GM19238 (cell line): ENCODE results near the gene KIF4A.

Source experiments
- DNase-seq: peaks from one replicate; pipeline ENCODE4 v3.0.0; 2011; ENCODE audit warnings: low spot score; ENCODE audit not compliant: insufficient read length

The KIF4A gene

DNA sequence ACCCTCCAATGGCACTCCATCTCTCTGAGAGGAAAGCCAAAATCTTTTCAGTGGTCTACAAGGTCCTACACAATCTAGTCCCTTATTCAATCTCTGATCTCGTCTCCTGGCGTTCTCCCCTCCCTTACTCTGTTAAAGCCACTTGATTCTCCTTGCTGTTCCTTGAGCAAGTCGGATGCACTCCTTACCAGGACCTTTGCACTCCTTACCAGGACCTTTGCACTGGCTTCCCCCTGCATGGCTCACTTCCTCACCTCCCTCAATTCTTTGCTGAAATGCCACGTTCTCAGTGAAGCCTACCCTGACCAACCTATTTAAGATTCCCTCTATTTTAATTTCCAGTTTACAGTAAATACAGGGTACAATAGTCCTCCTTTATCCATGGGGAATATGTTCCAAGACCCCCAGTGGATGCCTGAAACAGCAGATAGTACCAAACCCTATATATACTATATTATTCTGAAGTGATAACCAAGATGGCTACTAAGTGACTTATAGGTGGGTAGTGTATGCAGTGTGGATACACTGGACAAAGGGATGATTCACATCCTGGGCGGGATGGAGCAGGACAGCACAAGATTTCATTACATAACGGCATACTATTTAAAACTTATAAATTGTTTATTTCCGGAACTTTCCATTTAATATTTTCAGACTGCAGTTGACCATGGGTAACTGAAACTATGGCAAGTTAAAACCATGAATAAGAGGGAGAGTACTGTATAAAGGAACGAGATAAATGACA is 148.2 kb downstream of the KIF4A start:
- DNase-seq = no peak

DNA sequence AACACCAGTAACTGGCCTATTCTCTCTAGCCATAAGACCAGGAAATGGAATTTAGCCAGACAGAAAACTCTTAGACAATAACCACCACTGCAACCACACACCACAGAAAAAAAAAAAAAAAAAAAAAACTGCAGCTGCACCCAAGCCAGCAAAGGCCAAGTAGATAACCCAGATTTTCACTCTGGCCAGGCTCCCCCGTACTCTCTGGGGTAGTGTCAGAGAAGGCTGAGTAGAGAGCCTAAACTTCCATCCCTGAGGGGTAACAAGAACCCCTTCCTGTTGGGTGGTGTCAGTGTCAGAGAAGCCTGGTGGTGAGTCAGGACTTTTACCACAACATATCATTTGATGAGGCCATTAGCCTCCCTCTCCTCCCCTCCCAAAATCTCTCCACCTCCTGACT is 149.1 kb downstream of the KIF4A start:
- no peak for DNase-seq

DNA sequence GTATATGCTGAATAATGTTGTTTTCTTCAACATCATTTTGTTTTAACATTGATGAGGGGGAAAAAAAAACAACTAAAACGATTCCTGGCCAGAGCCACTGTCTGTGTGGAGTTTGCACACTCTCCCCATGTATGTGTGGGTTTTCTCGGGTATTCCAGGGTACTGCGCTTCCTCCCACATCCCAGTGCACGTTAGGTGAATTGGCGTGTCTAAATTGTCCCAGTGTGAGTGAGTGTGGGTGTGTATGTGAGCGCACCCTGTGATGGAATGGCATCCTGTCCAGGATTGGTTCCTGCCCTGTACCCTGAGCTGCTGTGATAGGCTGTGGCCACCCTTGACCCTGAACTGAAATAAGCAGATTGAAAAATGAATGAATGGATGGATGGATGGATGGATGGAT is 152.3 kb downstream of the KIF4A start:
- no peak for DNase-seq

DNA sequence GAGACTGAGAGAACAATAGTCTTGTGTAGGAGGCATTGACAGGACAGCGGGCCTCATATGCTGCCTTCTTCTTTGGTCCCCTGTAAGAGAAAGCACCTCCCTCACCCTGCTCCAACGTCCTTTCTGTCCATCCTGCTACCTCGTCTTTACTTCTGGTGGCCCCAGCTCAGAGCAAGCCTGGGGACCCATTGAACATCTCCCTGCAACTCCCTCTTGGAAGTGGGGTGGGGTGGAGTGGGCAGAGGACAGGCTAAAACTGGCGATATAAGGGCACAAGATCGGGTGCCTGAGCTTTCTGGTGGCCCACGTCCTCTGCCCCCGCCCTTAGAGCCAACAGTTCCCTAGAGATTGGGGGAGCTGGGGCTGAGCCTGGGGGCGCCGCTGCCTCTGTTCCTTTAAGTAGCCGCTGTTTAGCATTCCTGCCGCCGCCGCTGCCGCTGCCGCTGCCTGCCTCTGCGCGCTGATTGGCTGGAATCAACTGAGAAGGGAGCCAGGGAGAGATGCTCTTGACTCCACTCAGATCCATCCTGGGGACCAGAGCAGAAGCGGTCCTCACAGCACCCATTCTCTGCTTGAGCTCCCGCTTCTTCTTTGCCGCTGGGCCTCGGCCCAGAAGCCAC is 154.5 kb downstream of the KIF4A start, which contains the start of gene DLG3:
Gene DLG3, plus strand, starts transcription at position 510 of the 620 bp plus-strand sequence. CDS start 367 bp downstream, outside the sequence.
- DNase-seq = no peak

DNA sequence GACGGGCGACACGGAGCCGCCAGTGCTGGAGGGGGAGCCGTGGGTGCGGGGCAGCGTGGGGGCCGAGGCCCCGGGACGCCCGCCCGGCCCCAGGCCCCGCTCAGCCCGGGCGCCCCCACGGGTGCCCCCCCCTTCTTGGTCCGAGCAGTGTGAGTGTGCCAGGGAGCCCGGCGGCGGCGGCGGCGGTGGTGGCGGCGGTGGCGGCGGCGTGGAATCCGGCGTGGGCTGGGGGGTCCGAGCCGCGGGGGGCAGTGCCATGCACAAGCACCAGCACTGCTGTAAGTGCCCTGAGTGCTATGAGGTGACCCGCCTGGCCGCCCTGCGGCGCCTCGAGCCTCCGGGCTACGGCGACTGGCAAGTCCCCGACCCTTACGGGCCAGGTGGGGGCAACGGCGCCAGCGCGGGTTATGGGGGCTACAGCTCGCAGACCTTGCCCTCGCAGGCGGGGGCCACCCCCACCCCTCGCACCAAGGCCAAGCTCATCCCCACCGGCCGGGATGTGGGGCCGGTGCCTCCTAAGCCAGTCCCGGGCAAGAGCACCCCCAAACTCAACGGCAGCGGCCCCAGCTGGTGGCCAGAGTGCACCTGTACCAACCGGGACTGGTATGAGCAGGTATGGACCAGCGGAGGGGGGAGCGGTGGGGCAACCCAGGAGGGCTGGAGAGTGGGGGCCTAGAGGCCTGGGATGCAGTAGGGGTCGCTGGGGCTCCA is 155.2 kb downstream of the KIF4A start:
- no peak for DNase-seq

DNA sequence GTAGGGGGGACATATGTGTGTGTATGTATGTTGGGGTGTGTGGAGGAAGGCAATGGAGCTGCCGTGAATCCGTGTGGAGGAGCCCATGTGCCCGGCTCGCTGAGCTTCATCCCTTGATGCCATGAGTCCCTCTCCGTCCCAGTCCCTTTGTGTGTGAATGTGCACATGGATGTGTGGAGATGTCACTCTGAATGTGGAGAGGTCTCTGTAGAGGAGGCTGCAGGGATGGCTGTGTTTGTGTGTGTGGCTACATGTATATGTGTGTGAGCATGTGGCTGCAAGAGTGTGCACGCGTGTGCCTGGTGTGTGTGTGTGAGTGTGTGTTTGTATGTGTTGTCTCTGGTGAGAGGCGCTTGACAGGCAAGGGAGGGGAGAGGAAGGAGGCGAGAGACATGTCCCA is 156.0 kb downstream of the KIF4A start:
- DNase-seq = no peak

DNA sequence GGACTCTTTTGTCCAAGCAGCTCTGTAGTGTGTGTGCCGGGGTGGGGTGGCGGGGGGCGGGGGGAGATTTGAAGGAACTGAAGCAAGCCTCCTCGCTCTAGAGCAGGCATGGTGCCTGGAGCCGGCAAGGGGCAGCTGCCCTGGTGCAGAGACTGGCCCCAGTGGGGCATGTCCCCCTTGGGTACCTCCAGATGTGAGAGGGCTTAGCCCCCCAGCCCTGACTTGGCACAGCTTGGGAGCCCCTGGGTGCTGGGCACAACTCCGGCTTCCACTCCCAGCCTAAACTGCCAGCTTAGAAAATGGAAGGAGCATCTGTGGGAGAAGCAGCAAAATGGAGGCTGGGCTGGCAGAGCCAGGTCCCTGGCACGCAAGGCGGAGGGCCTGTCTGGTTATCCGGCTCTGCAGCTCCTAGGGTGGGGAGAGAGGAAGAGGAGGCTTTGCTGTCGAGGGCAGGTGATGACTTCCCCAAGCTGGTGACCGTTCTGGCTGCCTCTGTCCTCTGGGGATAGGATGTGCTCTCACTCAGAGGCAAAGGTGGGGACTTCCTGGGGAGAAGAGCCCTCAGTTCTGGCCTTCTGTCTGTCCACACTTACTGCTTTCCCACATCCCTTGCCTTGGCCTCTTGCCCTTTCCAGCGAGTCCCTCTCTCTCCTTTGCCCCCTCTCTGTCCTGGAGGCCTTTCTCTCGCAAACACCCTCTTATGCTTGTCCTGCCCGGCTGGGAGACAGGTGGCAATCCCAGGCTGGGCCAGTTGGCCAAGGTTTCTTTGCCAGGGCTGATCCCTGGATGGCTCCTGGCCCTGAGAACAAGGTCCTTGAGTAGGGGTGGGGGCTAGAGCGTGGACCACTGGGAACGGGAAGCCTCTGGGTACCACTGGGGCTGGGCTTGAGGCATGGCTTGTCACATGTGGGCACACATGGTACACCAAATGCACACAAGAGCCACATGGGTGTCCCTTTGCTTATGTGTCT is 156.8 kb downstream of the KIF4A start:
- DNase-seq = no peak

DNA sequence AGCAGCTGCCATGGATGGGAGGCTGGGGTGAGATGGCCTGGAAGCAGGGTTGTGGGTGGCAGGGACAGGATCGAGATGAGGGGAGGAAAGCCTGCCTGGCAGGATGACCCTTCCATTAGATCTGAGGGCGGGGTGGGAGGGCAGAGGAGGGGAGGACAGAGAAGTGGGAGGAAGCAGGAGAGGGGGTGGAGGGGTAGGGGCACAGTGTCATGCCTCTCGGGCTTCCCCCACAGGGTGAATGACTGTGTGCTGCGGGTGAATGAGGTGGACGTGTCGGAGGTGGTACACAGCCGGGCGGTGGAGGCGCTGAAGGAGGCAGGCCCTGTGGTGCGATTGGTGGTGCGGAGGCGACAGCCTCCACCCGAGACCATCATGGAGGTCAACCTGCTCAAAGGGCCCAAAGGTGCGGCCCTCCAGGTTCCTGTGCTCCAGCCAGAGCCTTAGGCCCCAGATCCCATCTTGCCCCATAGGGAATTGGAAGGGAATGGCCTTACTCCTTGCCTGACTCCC is 159.6 kb downstream of the KIF4A start:
- DNase-seq = no peak

DNA sequence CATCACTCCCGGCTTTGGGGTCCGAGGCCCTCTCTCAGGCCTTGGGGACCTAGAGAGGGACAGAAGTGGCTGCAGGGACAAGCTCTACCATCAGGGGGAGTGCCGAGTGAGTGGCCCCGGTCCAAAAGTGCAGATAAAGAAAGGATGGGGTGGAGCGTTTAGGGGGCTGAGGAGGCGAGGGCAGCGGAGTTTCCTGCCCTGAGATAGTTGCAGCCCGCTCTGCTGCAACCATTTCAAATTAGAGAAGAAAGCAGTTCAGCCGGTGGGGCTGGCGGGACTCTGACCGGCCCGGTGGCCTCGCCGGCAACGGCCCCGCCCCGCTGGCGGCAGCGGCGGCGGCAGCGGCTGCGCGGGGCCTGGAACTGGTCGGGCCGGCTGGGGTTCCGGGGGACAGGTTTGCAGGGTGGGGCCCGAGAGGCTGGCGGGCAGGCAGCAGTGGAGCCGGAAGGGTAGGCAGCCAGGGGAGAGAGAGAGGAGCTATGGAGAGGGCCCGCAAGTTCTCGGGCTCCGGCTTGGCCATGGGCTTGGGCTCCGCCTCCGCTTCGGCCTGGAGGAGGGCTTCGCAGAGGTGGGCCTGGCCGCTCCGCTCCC is 162.3 kb downstream of the KIF4A start:
- peak; percentile 63 for DNase-seq

- DNase-seq = no peak
Observed at GRCh38 chrX:70453024-70453618, 163.2 kb downstream of the KIF4A start.

- no peak for DNase-seq
Observed at GRCh38 chrX:70454441-70455365, 164.8 kb downstream of the KIF4A start.

DNA sequence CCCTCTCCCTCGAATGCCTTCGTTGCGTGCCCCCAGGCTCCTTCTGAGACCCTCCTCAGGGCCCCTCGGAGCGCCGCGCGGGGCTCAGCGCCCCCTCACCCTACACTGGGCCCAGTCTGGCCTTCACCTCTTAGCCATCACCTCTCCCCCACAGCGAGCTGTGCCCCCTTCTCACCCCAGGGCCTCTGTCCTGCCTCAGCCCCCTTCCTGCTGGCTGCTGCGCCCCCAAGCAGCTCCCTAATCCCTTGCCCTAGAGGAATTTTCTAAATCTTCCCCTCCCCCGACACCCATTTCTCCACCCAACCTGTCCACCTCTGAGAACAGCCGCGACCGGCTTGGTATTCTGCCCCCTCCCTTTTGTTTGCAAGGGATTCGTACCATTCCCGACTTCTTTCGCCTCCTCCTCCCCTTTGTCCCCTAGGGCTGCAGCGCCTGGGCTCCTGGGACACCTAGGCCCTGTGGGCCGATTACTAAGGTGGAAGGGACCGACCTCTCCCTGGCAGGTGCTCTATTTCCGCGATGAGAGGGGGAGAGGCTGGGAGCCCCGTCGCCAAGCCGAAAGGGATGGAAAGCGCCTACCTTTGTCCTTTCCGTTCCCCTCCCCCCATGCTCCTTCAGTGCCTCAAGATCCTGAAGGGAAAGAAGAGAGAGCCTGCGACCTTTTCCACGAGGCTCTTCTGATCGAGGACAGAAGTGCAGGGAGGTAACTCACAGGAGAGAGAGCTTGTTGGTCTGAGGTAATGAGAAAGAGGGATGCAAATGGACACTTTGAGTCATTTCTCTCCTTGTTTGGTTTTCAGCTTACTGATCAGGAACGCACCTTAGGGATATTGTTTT is 165.7 kb downstream of the KIF4A start:
- DNase-seq = no peak

- DNase-seq = no peak
Observed at GRCh38 chrX:70456256-70456655, 166.4 kb downstream of the KIF4A start.

DNA sequence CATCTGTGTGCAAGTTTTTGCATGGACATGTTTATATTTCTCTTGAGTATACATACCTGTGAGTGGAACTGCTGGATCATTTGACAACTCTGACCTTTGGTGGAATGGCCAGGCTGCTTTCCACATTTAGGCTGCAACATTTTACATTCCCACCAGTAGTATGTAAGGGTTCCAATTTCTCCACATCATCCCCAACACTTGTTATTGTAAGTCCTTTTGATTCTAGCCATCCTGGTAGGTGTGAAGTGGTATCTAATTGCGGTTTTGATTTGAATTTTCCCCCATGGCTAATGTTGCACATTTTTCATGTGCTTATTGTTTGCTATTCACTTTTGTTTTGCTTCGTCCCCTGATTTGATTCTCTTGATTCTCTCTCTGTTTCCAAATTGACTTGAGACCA is 171.1 kb downstream of the KIF4A start:
- DNase-seq = no peak

GRCh38 chrX:70464051-70464450 is 174.1 kb downstream of the KIF4A start:
- DNase-seq = no peak

DNA sequence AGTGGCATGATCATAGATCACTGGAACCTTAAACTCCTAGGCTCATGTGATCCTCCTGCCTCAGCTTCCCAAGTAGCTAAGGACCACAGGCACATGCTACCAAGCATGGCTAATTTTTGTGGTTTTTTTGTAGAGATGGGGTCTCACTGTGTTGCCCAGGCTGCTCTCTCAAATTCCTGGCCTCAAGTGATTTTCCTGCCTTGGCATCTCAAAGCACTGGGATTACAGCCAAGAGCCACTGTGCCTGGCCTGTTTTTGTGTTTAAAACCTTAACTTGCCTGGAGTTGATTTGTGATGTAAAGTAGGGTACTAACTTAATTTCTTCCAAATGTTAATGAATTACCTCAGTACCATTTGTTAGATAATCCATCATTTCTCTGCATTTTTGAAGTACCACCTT is 177.1 kb downstream of the KIF4A start:
- DNase-seq = no peak

DNA sequence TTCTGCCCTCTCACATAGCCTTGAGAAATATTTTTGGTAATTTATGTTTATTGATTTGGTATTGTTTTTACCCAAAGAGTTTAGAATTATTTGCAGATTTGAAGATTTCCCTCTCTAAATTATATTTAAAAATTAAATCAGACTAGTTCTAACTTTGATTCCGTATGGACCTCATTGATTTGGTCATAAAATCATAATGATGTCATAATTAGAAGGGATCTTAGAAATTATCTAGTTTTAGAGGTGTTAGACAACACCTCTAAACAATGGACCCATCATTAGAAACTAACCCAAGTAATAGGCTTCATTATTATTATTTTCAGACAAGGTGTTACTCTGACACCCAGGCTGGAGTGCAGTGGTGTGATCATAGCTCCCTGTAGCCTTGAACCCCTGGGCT is 178.8 kb downstream of the KIF4A start:
- DNase-seq = no peak
